ACC112 (cell line): ENCODE measurements around the gene TMEM63C.

Experiments used
- H2AFZ ChIP-seq: fragments of 200-600 bp; sonication (generic); one replicate; pipeline ENCODE4 v1.6.0; 2017; ENCODE audit warnings: antibody characterized with exemption, low read length; ENCODE audit not compliant: unreplicated experiment
- H3K27ac ChIP-seq: fragments of 200-600 bp; sonication (generic); 2 replicates; pipeline ENCODE4 v1.5.1; 2014; ENCODE audit warnings: low read depth, mild to moderate bottlenecking, antibody characterized with exemption, low read length, moderate library complexity
- H3K27me3 ChIP-seq: fragments of 200-600 bp; sonication (generic); 2 replicates; pipeline ENCODE4 v1.6.1; 2014; ENCODE audit warnings: mild to moderate bottlenecking, antibody characterized with exemption, low read length, moderate library complexity, mixed read lengths; ENCODE audit not compliant: insufficient read depth
- H3K36me3 ChIP-seq: fragments of 200-600 bp; sonication (generic); 2 replicates; pipeline ENCODE4 v1.6.1; 2016; ENCODE audit warnings: mild to moderate bottlenecking, antibody characterized with exemption, low read length, moderate library complexity, mixed read lengths; ENCODE audit not compliant: insufficient read depth
- H3K4me1 ChIP-seq: fragments of 200-600 bp; sonication (generic); one replicate; pipeline ENCODE4 v1.6.1; 2016; ENCODE audit warnings: low read length, mixed read lengths; ENCODE audit not compliant: insufficient read depth, unreplicated experiment, control insufficient read depth
- H3K4me3 ChIP-seq: fragments of 200-600 bp; sonication (generic); 2 replicates; pipeline ENCODE4 v1.5.1; 2014; ENCODE audit warnings: mild to moderate bottlenecking, low read depth, low read length
- H3K79me2 ChIP-seq: fragments of 200-600 bp; sonication (generic); one replicate; pipeline ENCODE4 v1.6.0; 2016; ENCODE audit warnings: low read length; ENCODE audit not compliant: control insufficient read depth, unreplicated experiment, insufficient read depth

Gene TMEM63C

GRCh38 chr14:77208979-77209318 lies 27.4 kb downstream of the TMEM63C start:
- no peak overlapping the region for H3K27ac ChIP-seq
- H3K27me3 ChIP-seq = peaks cover 40% of the 10 kb centered on the region
- H2AFZ ChIP-seq = no peak overlapping the region
- no peaks in the 10 kb centered on the region for H3K36me3 ChIP-seq
- no peak overlapping the region for H3K4me3 ChIP-seq
- no peaks in the 10 kb centered on the region for H3K4me1 ChIP-seq
- H3K79me2 ChIP-seq = no peaks in the 10 kb centered on the region

- Histone ChIP-seq H3K27me3 (peaks cover 49% of the 10 kb centered on the region), H3K36me3 (no peaks in the 10 kb centered on the region), H3K4me3 (no peak overlapping the region), H2AFZ (no peak overlapping the region), H3K4me1 (no peaks in the 10 kb centered on the region), H3K27ac (no peak overlapping the region), H3K79me2 (no peaks in the 10 kb centered on the region)
These were observed 30.7 kb downstream of the TMEM63C start for GRCh38 chr14:77212097-77212870.

- H3K27me3 ChIP-seq = peaks cover 57% of the 10 kb centered on the region
- no peak overlapping the region for H2AFZ ChIP-seq
- no peaks in the 10 kb centered on the region for H3K79me2 ChIP-seq
These were observed 31.5 kb downstream of the TMEM63C start for GRCh38 chr14:77212943-77213678.

GRCh38 chr14:77213679-77214016 lies 32.0 kb downstream of the TMEM63C start:
- Histone ChIP-seq H3K36me3 (no peaks in the 10 kb centered on the region), H3K27ac (no peak overlapping the region), H3K4me1 (no peaks in the 10 kb centered on the region), H2AFZ (no peak overlapping the region), H3K4me3 (no peak overlapping the region), H3K79me2 (no peaks in the 10 kb centered on the region), H3K27me3 (peaks cover 62% of the 10 kb centered on the region)

More at GRCh38 chr14:77212943-77213678, 31.5 kb downstream of the TMEM63C start:
- Histone ChIP-seq H3K4me3 (no peak overlapping the region), H3K4me1 (no peaks in the 10 kb centered on the region), H3K27ac (no peak overlapping the region), H3K36me3 (no peaks in the 10 kb centered on the region)

DNA sequence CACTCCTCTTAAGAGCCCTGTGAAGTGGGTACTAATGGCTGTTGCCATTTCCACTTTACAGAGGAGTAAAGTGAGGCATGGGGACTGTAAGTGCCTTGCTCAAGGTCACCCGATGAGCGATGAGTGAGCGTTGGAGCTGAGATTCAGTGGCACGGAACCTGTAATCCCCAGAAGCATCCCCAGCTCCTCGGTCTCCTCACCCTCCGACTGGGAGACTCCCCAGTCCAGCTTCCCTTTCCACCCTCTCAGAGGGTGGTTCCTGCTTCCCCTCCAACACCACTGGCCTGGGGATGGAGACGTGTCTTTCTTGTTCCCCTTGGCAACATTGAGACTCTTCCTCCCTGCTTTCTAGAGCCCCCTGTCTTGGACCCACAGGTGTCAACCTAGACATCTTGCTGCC lies 32.6 kb downstream of the TMEM63C start:
- Histone ChIP-seq H3K79me2 (no peaks in the 10 kb centered on the region), H3K4me1 (no peaks in the 10 kb centered on the region), H3K27me3 (peaks cover 68% of the 10 kb centered on the region), H3K4me3 (no peak overlapping the region), H3K36me3 (no peaks in the 10 kb centered on the region), H2AFZ (no peak overlapping the region), H3K27ac (no peak overlapping the region)

DNA sequence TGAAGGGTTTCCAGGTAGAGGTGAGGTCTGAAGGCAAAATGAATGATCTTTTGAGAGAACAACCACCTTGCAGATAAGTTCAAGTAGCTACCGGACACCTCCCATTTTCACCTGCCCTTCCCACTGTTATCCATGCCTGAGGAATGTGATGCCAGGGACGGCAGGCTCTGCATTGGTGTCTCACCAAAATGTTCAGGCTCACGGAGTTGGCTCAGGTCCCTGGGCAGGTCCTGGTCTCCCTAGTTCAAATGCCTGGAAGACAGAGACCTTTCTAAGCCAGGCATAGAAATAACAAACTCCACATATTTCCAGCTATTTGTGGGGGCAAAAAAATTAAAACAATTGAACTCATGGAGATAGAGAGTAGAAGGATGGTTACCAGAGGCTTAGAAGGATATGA lies 36.0 kb downstream of the TMEM63C start:
- Histone ChIP-seq H3K4me1 (no peaks in the 10 kb centered on the region), H3K36me3 (no peaks in the 10 kb centered on the region), H3K4me3 (no peak overlapping the region), H2AFZ (no peak overlapping the region), H3K79me2 (no peaks in the 10 kb centered on the region), H3K27ac (no peak overlapping the region), H3K27me3 (peaks cover 82% of the 10 kb centered on the region)

- H3K36me3 ChIP-seq = no peaks in the 10 kb centered on the region
- no peaks in the 10 kb centered on the region for H3K4me1 ChIP-seq
- H3K79me2 ChIP-seq = no peaks in the 10 kb centered on the region
- H3K27ac ChIP-seq = no peak overlapping the region
- no peak overlapping the region for H2AFZ ChIP-seq
- no peak overlapping the region for H3K4me3 ChIP-seq
- H3K27me3 ChIP-seq = peaks cover 82% of the 10 kb centered on the region
These were observed 38.0 kb downstream of the TMEM63C start for GRCh38 chr14:77219591-77219990.

DNA sequence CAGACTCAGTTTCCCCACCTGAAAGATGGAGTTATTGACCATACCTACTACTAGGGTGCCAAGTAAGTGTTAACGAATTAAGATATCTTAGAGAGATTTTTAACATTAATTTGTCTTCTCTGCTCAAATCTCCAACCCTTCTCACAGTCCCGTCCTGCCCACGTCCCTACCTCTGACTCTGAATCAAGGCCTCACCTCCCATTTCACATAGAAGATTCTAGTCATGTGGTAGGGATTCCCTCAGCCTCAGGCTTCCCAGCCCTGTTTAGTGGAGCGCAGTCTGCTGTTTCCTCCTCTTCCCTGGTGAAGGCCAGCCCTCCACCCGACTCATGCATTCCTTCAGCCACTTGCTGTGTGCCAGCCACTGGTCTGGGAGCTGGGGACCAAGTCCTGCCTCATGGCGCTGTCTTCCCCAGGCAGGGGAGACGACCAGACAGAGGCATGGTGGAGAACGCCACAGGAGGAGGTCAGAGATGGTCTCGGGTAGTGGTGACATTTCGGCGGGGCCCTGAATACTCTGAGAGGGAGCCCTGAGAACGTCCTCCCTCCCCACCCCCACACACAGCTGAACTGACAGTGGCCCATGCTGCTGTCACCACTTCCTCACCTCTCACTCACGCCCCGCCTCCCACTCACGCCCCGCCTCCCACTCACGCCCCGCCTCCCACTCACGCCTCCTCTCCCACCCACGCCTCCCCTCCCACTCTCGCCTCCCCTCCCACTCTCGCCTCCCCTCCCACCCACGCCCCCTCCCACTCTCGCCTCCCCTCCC lies 38.8 kb downstream of the TMEM63C start:
- Histone ChIP-seq H3K27ac (no peak overlapping the region), H2AFZ (no peak overlapping the region), H3K27me3 (peaks cover 76% of the 10 kb centered on the region), H3K79me2 (no peaks in the 10 kb centered on the region), H3K4me1 (no peaks in the 10 kb centered on the region), H3K36me3 (no peaks in the 10 kb centered on the region), H3K4me3 (no peak overlapping the region)

- Histone ChIP-seq H3K4me1 (no peaks in the 10 kb centered on the region), H3K36me3 (no peaks in the 10 kb centered on the region), H3K79me2 (no peaks in the 10 kb centered on the region), H3K4me3 (no peak overlapping the region), H3K27ac (no peak overlapping the region), H2AFZ (no peak overlapping the region), H3K27me3 (peaks cover 67% of the 10 kb centered on the region)
These were observed 39.8 kb downstream of the TMEM63C start for GRCh38 chr14:77221241-77221871.

- Histone ChIP-seq H3K79me2 (no peaks in the 10 kb centered on the region), H3K4me1 (no peaks in the 10 kb centered on the region), H3K4me3 (no peak overlapping the region), H2AFZ (no peak overlapping the region), H3K36me3 (no peaks in the 10 kb centered on the region), H3K27ac (no peak overlapping the region), H3K27me3 (peaks cover 63% of the 10 kb centered on the region)
These were observed 41.1 kb downstream of the TMEM63C start for GRCh38 chr14:77222546-77223225.
